ENCODE results near the gene PRAC1.
A peak's percentile ranks its signal among the peaks of the same experiment; 100 is the strongest.

PRAC1 gene

GRCh38 chr17:48692049-48692448 lies 30.3 kb downstream of the PRAC1 start:
- no peak for DNase-seq

GRCh38 chr17:48690655-48691054 lies 31.7 kb downstream of the PRAC1 start:
- no peak for DNase-seq

DNA sequence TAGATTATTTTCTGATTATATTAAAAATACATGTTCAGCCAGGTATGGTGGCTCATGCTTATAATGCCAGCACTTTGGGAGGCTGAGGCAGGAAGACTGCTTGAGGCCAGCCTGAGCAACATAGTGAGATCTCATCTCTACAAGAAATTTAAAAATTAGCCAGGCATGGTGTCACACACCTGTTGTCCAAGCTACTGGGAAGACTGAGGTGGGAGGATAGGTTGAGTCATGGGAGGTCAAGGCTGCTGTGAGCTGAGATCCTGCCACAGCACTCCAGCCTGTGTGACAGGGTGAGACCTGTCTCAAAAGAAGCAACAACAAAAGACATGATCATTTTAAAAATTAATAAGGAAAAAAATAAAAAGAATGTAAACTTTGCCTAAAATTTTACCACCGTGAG lies 40.7 kb downstream of the PRAC1 start:
- no peak for DNase-seq

DNA sequence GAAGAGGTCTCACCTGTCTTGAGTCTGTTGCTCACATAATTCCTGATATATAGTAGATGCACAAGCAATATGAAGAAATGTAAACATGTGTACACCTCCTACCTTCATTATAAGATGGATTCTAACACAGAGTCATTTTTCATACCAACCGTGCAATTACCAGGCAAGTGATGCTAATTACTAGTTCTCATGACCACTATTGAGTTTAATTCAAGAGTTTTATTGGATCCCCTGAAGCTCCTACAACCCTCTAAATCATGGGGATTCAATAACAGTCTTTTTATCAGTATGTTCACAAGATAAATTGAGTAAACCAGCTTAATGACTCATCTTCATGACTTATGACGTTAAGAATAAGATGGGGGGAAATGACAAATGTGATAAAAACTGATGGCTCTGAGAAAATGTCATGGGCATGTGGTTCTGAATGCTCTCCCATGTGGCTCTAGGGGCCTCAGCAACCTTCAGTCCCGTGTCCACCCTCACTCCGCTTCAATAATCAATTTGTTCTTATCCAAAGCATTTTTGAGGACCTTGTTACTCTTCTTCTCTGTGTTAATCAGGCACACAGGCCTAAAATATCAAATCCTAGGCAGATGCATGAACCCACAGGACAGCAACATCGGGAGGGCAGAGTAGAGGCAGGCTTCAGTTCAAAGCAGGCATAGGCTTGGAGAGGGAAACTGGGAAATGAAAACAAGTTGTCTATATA lies 42.8 kb downstream of the PRAC1 start:
- no peak for DNase-seq

- peak; percentile 79 for DNase-seq
Measured at GRCh38 chr17:48678141-48678971, 44.0 kb downstream of the PRAC1 start.

GRCh38 chr17:48676963-48677558 lies 45.3 kb downstream of the PRAC1 start:
- no peak for DNase-seq

GRCh38 chr17:48672340-48672739 lies 50.0 kb downstream of the PRAC1 start:
- no peak for DNase-seq
